Tibial nerve (tissue), 4 donors: ENCODE measurements around the gene TLX2.

Experiments used
- EP300 ChIP-seq, 2 donors: sonication (generic); formaldehyde crosslinking; IDR thresholded peaks; one replicate each; pipeline ENCODE4 v1.6.1; 2017; ENCODE audit warnings: antibody characterized with exemption in 2 of 2, mild to moderate bottlenecking in 1 of 2
- POLR2A ChIP-seq, 2 donors: fragments of 450-650 bp; IDR thresholded peaks; one replicate each; pipeline ENCODE4 v1.6.1; 2017; ENCODE audit warnings: antibody characterized with exemption in 2 of 2, mild to moderate bottlenecking in 2 of 2, moderate library complexity in 2 of 2
- TF ChIP-seq, protein P1 (sequence below), 5 experiments: fragments of 200-600 bp in 3 of 5; fragments of 450-650 bp in 2 of 5; sonication (generic) in 3 of 5; IDR thresholded peaks; one replicate each; pipeline ENCODE4 v1.5.1; 2016 to 2019; ENCODE audit warnings: antibody characterized with exemption in 5 of 5, mild to moderate bottlenecking in 3 of 5, moderate library complexity in 2 of 5

DNA sequence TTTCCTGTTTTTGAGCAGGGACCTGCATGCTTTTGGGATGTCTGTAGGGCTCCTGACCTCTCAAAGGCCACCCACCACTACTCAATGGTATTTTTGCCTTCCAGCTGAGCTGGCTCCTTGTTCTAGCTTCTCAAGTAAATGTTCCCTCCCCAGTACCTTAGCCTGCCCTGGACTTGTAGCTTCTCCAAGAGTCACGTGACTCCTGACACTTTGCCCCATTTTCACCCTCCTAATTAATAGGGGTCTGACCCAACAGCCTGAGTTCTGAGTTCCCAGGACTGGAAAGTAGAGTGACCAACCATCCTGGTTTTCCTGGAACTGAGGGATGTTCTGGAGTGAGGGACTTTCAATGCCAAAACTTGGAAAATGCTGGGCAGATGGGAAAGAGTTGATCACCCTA, 18.8 kb upstream of the TLX2 start:
- TF ChIP-seq, protein P1, sequence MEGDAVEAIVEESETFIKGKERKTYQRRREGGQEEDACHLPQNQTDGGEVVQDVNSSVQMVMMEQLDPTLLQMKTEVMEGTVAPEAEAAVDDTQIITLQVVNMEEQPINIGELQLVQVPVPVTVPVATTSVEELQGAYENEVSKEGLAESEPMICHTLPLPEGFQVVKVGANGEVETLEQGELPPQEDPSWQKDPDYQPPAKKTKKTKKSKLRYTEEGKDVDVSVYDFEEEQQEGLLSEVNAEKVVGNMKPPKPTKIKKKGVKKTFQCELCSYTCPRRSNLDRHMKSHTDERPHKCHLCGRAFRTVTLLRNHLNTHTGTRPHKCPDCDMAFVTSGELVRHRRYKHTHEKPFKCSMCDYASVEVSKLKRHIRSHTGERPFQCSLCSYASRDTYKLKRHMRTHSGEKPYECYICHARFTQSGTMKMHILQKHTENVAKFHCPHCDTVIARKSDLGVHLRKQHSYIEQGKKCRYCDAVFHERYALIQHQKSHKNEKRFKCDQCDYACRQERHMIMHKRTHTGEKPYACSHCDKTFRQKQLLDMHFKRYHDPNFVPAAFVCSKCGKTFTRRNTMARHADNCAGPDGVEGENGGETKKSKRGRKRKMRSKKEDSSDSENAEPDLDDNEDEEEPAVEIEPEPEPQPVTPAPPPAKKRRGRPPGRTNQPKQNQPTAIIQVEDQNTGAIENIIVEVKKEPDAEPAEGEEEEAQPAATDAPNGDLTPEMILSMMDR (IDR thresholded peaks at IDR 0.05) = no peak
- TF ChIP-seq POLR2A (IDR thresholded peaks at IDR 0.05) (no peak), EP300 (IDR thresholded peaks at IDR 0.05) (no peak)
